RWPE1 (cell line): ENCODE results near the gene PSMG2.

Experiments used
- CTCF ChIA-PET: fragments of 350-600 bp; sonication (Branson Sonifier 250); formaldehyde crosslinking; extraction: SDS; loops from one replicate; lab custom pipeline; 2021; lab: Yijun Ruan, JAX
- POLR2A ChIA-PET: fragments of 400-600 bp; formaldehyde crosslinking; extraction: SDS; loops from one replicate; lab custom pipeline; 2020; ENCODE audit warnings: antibody characterized with exemption; ENCODE audit not compliant: low non-redundant PET; lab: Yijun Ruan, JAX
- DNase-seq: peaks from one replicate; pipeline ENCODE4 v3.0.0; 2012; ENCODE audit warnings: low spot score
- H3K27ac ChIP-seq: fragments of 450-650 bp; 2 replicates; pipeline ENCODE4 v1.5.1; 2017
- CTCF ChIP-seq: fragments of 450-650 bp; conservative IDR thresholded peaks from 2 replicates; pipeline ENCODE4 v1.5.1; 2017; ENCODE audit warnings: low read depth, mild to moderate bottlenecking

Gene PSMG2

GRCh38 chr18:12711446-12711845 is 8.6 kb downstream of the PSMG2 start:
- no peak for DNase-seq
- ChIA-PET CTCF (no interaction called here), POLR2A (no interaction called here)
- no peak overlapping the region for H3K27ac ChIP-seq
- TF ChIP-seq CTCF, result no peak

GRCh38 chr18:12721495-12722275 is 18.8 kb downstream of the PSMG2 start:
- H3K27ac ChIP-seq, result no peak overlapping the region
- DNase-seq, result no peak
- no peak for TF ChIP-seq CTCF
- ChIA-PET POLR2A (no interaction called here), CTCF (no interaction called here)

- no peak for TF ChIP-seq CTCF
- ChIA-PET CTCF (interaction anchor here (0.6 to 1.5 kb wide), 3 partner anchors 21 to 212 kb away, joined by 3 to 4 read pairs (median 4); no protein-coding TSS in a partner anchor), POLR2A (no interaction called here)
- no peak for DNase-seq
- H3K27ac ChIP-seq, result no peak overlapping the region
Measured at GRCh38 chr18:12722731-12723130, 19.9 kb downstream of the PSMG2 start.

GRCh38 chr18:12726331-12726730 is 23.5 kb downstream of the PSMG2 start:
- H3K27ac ChIP-seq, result peak overlapping the region; percentile 25; the same call in 1 of the 2 replicates
- CTCF ChIA-PET, result interaction anchor here (0.5 to 1.6 kb wide), 8 partner anchors 11 to 208 kb away, joined by 3 to 13 read pairs (median 3); no protein-coding TSS in a partner anchor
- no peak for TF ChIP-seq CTCF
- DNase-seq, result no peak
- POLR2A ChIA-PET, result no interaction called here

- ChIA-PET CTCF (interaction anchor here (0.5 to 1.6 kb wide), 15 partner anchors 11 to 433 kb away, joined by 3 to 13 read pairs (median 3); no protein-coding TSS in a partner anchor), POLR2A (no interaction called here)
- TF ChIP-seq CTCF, result peak; percentile 85
- H3K27ac ChIP-seq, result peak overlapping the region; percentile 25; the same call in 1 of the 2 replicates
- peak; percentile 68 for DNase-seq
Measured at GRCh38 chr18:12726774-12727550, 24.1 kb downstream of the PSMG2 start.

- DNase-seq, result no peak
- no peak for TF ChIP-seq CTCF
- POLR2A ChIA-PET, result no interaction called here
- CTCF ChIA-PET, result interaction anchor here (1.0 kb wide), 2 partner anchors 10 to 197 kb away, joined by 3 to 4 read pairs; no protein-coding TSS in a partner anchor
- H3K27ac ChIP-seq, result no peak overlapping the region
Measured at GRCh38 chr18:12737243-12737902, 34.5 kb downstream of the PSMG2 start.
